Hindlimb muscle (tissue), 1 donor: ENCODE results near the gene MRPL52. TPM values are rescaled to one million over a fixed set of nuclear protein-coding genes. Genes with fewer than 3 reads are reported as not detected.
"Not testable (repeated sequence)": the region's sequence is repeated elsewhere in the genome, so short reads cannot be mapped to it uniquely, and the experiment has no call there.

Experiments
- DNase-seq: peaks from one replicate; pipeline ENCODE4 v3.0.0-alpha.2; 2013
- polyA plus RNA-seq: library from polyadenylated mRNA; unstranded; fragments of 120-200 nt; gene quantifications from one replicate; pipeline ENCODE4 v1.2.1, GENCODE V29; 2013; ENCODE audit not compliant: insufficient read length

Gene MRPL52
- polyA plus RNA-seq, 1 donor: 67.7 TPM

DNA sequence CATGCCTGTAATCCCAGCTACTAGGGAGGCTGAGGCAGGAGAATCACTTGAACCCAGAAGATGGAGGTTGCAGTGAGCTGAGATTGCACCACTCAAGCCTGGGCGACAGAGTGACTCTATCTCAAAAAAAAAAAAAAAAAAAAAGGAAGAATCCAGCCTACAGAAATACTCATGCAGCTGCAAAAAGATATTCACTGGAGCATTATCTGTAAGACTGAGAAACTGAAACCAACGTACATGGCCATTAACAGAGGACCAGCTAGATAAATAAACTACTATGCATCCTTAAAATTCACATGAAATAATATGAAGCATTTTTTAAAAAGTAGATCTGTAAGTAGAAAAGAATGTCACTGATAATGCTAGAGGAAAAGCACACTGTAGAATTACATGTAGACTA, 18.0 kb upstream of the MRPL52 start:
- no peak for DNase-seq

DNA sequence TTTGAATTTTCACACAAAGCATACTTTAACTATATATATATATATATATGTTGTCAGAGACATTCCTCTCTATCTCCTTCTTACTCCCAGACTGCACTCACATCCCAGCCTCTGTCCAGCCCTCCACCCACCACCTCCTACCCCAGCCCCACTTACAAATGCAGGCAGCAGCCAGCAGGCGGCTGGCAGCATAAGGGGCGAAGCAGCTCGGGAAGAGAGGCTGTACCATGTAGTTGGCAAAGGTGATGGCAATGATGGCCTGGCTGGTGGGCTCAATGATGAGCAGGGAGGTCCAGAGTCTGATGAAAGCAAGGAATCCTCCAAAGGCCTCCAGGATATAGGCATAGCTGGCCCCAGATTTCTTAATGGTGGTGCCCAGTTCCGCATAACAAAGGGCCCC, 16.9 kb upstream of the MRPL52 start:
- DNase-seq: no peak

DNA sequence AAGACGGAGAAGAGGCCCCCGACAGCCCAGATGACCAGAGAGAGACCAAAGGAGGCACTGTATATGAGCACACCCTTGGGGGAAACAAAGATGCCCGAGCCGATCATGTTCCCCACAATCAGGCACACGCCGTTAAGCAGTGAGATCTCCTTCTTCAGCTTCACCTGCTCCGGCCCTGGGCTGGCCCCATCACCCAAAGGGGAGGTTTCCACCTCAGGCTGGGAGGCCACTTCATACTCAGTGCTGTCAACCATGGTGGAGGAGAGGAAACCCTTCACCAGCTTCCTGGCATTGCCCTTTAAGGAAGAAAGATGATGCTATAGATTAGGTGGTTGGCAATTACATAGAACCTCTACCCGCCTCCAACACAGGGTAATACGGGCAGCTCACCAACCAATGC, 16.5 kb upstream of the MRPL52 start:
- DNase-seq: no peak

- no peak for DNase-seq
Observed at GRCh38 chr14:22814373-22814772, 15.3 kb upstream of the MRPL52 start.

GRCh38 chr14:22814941-22815713, 14.6 kb upstream of the MRPL52 start, which contains the start of gene SLC7A7:
Gene SLC7A7, minus strand, starts transcription at chr14:22815435. Its CDS starts 2,037 bp downstream, at chr14:22813398.
- DNase-seq: peak; percentile 68

DNA sequence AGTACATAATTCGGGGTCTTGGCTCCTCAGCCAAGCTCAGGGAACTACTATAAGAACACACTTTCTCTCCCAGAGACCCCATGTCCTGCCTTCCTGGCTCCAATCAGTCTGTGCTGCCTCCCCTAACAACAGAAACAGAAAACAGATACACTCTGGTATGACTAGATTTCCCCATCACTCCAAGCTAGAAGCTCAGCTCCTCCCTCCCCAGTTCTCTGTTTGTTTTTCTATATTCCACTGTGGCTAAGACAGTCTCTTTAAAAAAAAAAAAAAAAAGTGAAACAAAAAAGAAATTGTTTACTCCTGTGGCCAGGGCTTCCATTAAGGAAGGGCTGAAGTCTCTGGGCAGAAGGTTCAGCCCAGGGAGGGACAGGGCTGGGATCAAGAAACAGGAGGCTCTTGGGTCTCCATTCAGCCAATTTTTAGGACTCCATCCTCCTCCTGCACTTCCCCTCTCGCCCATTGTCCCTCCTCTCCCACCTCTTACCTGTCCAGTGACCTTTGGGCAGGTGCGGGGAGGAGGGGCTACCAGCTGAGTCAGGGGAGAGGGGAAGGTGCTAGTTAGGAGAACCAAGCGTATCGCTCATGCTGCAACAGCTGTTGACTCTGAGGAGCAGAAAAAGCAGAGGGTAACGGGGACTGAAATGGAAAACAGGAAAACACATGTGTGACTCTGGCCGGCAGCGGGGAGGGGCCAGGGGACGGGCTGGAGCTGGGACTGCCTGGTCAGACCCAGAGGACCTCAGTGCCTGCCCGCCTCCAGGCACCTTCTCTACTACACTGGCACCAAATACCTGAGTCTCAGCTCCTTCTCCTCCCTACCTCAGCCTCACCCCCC, 10.3 kb upstream of the MRPL52 start:
- peak; percentile 70 for DNase-seq

GRCh38 chr14:22820731-22821130, 9.0 kb upstream of the MRPL52 start:
- DNase-seq: no peak

DNA sequence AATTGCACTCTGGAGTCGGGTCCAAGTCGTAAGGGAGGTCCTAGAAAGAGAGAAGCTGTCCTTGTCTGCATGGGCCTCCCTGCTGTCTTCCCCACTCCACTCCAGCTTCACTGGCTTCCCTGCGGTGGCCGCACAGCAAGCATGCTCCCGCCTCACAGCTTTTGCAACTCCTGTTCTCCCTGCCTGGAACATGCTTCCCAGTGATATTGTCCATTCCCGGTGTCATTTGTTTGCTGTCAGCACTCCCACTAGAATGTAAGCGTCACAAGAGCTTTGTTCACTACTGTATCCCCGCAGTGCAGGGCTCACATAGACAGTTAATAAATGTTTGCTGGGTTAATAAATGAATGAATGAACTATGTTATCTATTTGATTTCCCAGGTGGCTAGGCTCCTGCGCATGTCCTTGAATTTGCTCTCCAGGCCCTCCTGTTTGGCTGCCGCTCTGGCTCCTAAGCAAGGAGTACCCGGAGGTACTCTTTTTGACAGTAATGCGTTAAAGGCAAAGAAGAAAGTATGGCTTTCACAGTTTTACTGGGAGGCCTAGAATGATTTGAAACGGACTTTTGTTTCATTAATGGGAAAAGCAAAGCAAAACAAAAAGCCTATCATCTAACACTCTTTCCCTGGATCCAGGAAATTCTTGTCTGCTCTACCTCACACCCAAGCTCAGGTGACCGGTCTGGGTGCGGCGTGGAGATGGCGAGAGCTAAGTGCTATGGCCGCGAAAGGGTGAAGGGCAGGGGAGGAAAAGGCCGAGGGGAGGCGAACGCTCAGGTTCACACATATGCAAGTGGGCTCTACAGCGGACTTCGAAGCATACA, 8.3 kb upstream of the MRPL52 start:
- DNase-seq: no peak

GRCh38 chr14:22822016-22822570, 7.6 kb upstream of the MRPL52 start:
- DNase-seq: no peak

DNA sequence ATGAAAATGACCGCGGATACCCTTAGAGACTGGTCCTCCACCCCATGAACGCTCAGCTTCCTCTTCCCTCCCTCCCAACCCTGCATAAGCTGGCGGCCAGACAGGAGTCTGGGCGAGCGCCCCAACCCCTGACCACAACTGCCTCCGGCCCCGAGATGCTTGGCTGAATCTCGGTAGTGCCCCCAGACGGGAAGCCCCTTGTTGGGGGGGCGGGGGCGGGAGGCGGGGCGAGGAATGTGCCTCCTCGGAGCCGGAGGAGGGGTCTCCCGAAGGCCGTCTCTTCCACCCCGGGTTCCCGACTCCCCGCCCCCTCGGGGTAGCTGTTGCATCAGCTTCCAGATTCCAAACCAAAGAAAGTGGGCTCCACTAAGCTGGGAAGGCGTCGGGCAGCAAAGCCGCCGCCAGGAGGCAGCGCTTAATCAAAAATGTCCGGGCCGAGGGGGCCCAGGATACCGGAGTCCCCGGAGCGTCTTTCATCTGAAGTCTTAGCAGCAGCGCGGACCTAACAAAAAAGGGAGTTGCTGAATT, 7.1 kb upstream of the MRPL52 start:
- DNase-seq: peak; percentile 91

DNA sequence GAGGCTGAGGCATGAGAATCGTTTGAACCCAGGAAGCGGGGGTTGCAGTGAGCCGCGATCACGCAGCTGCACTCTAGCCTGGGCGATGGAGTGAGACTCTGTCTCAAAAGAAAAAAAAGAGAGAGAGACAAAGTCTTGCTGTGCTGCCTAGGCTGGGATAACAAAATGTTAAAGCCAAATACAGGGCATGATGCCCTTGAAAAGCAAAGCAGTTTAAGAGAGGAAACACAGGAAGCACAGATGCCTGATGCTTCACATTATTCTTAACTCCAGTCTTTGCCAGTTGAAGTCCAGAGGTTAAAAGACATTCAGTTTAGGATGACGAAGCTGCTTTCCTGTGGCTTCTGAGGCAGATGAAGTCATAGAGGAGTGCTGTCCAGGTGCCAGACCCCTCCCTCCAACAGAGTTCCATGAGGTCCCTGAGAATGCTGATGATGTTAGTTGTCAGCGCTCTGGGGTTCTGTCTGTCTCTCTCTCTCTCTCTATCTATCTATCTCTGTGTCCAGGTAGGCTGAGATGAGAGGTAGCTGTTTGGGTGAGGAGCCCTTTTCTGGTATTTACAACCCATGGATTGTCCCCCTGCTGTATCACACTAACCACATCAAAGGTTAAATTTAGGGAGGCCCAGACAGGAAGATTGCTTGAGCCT, 4.9 kb upstream of the MRPL52 start:
- DNase-seq: peak; percentile 55

DNA sequence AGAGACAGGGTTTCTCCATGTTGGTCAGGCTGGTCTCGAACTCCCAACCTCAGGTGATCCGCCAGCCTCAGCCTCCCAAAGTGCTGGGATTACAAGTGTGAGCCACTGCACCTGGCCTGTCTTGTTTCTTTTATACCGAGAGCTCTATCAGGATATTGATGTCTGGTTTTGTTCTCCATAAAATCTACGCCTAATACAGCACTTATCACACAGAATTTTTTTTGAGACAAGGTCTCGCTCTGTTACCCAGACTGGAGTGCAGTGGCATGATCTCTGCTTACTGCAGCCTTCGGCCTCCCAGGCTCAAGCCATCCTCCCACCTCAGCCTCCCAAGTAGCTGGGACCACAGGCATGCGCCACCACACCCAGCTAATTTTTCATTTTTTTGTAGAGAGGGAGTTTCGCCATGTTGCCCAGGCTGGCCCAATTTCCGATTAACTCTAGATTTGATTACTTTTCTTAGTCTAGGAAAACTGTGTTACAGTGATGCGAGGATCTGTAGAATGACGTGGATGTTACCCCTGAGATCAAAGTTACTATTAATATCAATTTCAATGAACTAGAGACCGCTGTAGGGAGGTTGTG, 519 bp upstream of the MRPL52 start:
- not testable (repeated sequence) for DNase-seq

GRCh38 chr14:22830443-22831010, 840 bp downstream of the MRPL52 start:
- no peak for DNase-seq

GRCh38 chr14:22835505-22835904, 5.8 kb downstream of the MRPL52 start:
- DNase-seq: no peak

DNA sequence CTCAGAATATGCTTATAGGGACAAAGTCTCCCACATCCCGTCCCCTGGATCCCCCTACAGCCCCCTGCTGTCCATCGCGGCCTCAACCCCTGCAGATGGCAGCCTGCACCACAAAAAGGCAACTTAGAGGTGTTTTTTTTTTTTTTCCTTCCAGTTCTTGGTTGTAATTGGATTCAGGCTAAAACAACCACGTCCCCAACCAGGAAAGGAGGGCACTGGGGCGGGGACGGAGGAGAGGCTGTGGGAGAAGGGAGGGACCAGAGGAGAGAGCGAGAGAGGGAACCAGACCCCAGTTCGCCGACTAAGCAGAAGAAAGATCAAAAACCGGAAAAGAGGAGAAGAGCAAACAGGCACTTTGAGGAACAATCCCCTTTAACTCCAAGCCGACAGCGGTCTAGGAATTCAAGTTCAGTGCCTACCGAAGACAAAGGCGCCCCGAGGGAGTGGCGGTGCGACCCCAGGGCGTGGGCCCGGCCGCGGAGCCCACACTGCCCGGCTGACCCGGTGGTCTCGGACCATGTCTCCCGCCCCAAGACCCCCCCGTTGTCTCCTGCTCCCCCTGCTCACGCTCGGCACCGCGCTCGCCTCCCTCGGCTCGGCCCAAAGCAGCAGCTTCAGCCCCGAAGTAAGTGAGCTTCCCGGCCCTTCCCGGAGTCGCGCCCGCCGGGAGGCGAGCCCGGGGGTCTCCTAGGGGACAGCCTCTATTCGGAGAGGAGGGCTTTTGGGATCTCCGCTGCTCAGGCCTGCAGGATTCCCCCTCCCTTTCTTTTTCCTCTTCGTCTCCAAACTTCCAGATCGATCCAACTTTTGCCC, 6.8 kb downstream of the MRPL52 start, which contains the start of gene MMP14:
TSS of gene MMP14 (plus strand) at position 285 of the 813 bp plus-strand sequence. CDS start at position 518, 233 bp downstream.
- DNase-seq: peak; percentile 87

- DNase-seq: peak; percentile 75
Observed at GRCh38 chr14:22837114-22837749, 7.5 kb downstream of the MRPL52 start.

GRCh38 chr14:22837750-22838538, 8.3 kb downstream of the MRPL52 start:
- peak; percentile 48 for DNase-seq

GRCh38 chr14:22838631-22839041, 8.9 kb downstream of the MRPL52 start:
- DNase-seq: peak; percentile 30
